Upper lobe of left lung (tissue), 4 donors: Measurements from ENCODE around the gene NAV2.

ENCODE experiments used
- EP300 ChIP-seq, 4 donors: sonication (generic); formaldehyde crosslinking; IDR thresholded peaks; one replicate each; pipeline ENCODE4 v1.5.1; 2017; ENCODE audit warnings: antibody characterized with exemption in 4 of 4, control low read depth in 2 of 4
- POLR2AphosphoS5 ChIP-seq, 2 donors: sonication (generic); formaldehyde crosslinking; IDR thresholded peaks; one replicate each; pipeline ENCODE4 v1.5.1; 2017; ENCODE audit warnings: antibody characterized with exemption in 2 of 2
- TF ChIP-seq, protein P1 (sequence below), 6 experiments: fragments of 450-650 bp in 4 of 6; fragments of 200-600 bp in 2 of 6; sonication (generic) in 2 of 6; IDR thresholded peaks; one replicate each; pipeline ENCODE4 v1.5.1; 2016 to 2019; ENCODE audit warnings: antibody characterized with exemption in 6 of 6

DNA sequence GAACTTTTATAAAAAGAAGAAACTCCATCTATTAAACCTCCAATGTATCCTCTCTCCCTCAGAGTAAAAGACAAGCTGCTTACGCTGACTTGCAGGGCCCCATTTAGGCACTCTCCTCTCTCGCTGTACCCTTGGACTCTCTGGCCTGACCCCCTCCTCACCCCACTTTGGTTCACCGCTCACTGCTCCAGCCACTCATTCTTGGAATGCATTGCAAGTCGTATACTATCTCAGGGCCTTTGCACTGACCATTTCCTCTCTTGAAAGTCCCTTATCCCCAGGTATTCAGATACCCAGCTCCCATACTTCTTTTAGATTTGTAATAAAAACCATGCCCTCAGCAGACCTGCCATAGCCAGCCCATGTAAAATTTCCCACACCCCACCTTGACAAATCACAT lies 308.1 kb downstream of the NAV2 start:
- TF ChIP-seq, protein P1, sequence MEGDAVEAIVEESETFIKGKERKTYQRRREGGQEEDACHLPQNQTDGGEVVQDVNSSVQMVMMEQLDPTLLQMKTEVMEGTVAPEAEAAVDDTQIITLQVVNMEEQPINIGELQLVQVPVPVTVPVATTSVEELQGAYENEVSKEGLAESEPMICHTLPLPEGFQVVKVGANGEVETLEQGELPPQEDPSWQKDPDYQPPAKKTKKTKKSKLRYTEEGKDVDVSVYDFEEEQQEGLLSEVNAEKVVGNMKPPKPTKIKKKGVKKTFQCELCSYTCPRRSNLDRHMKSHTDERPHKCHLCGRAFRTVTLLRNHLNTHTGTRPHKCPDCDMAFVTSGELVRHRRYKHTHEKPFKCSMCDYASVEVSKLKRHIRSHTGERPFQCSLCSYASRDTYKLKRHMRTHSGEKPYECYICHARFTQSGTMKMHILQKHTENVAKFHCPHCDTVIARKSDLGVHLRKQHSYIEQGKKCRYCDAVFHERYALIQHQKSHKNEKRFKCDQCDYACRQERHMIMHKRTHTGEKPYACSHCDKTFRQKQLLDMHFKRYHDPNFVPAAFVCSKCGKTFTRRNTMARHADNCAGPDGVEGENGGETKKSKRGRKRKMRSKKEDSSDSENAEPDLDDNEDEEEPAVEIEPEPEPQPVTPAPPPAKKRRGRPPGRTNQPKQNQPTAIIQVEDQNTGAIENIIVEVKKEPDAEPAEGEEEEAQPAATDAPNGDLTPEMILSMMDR (IDR thresholded peaks at IDR 0.05) = no peak
- TF ChIP-seq POLR2AphosphoS5 (IDR thresholded peaks at IDR 0.05) (no peak), EP300 (IDR thresholded peaks at IDR 0.05) (no peak)
